Left ventricle myocardium inferior (tissue), 1 donor: ENCODE data around the gene CACNB2. TPM values are rescaled to one million over a fixed set of nuclear protein-coding genes. Genes with fewer than 3 reads are reported as not detected.

Source experiments
- DNase-seq: peaks from one replicate; pipeline ENCODE4 v3.0.0-alpha.2; 2020
- H3K27ac ChIP-seq: fragments of 200-600 bp; replicated peaks from 2 replicates; pipeline ENCODE4 v1.8.0; 2021
- H3K27me3 ChIP-seq: fragments of 200-600 bp; 2 replicates; pipeline ENCODE4 v1.8.0; 2021; ENCODE audit warnings: low read depth
- H3K36me3 ChIP-seq: fragments of 200-600 bp; 2 replicates; pipeline ENCODE4 v1.8.0; 2021
- H3K4me1 ChIP-seq: fragments of 200-600 bp; 2 replicates; pipeline ENCODE4 v1.8.0; 2021
- H3K4me3 ChIP-seq: fragments of 200-600 bp; 2 replicates; pipeline ENCODE4 v1.8.0; 2021; ENCODE audit warnings: mild to moderate bottlenecking, moderate library complexity
- H3K9me3 ChIP-seq: fragments of 200-600 bp; replicated peaks from 2 replicates; pipeline ENCODE4 v1.8.0; 2021
- intact Hi-C: fragments of 100-400 bp; cut with micrococcal nuclease; formaldehyde crosslinking; loops from one replicate; pipeline ENCODE4 v1.11.0; 2022
- total RNA-seq: library from RNA; stranded (reverse); fragmentation: NEBNext Ultra II Directional; extraction: Animal tissue kit (Norgen Biotek cat#: 25700); gene quantifications from one replicate; pipeline ENCODE4 v1.2.1, GENCODE V29; 2021
- TF ChIP-seq, protein P1 (sequence below): fragments of 200-600 bp; IDR thresholded peaks from 2 replicates; pipeline ENCODE4 v1.8.0; 2021; ENCODE audit warnings: antibody characterized with exemption, mild to moderate bottlenecking, borderline replicate concordance
- donor health status: DM: no; HTN: yes; CAD: no; lungs with severe emphysema.

Gene CACNB2
- total RNA-seq, 1 donor from 2014 or later, result 38.1 TPM

DNA sequence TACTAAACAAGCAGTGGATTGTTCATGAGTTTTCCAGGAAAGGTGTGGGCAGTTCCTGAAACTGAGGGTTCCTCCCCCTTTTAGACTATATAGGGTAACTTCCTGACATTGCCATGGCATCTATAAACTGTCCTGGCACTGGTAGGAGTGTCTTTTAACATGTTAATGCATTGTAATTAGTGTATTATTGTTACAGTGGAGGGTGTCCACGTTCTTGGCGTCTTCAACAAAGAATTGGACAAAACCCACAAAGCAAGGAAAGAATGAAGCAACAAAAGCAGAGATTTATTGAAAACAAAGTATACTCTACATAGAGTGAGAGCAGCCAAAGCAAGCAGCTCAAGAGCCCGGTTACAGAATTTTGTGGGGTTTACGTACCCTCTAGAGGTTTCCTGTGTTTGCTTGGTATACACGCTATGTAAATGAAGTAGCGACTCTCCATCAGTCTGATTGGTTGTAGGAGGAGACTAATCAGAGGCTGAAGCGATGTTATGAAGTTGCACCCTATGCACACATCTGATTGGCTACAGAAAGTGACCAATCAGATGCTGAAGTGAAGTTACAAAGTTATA is 335.9 kb downstream of the CACNB2 start:
- peaks cover 60% of the 10 kb centered on the region for H3K4me1 ChIP-seq
- intact Hi-C loops, result no loop called here
- TF ChIP-seq, protein P1, sequence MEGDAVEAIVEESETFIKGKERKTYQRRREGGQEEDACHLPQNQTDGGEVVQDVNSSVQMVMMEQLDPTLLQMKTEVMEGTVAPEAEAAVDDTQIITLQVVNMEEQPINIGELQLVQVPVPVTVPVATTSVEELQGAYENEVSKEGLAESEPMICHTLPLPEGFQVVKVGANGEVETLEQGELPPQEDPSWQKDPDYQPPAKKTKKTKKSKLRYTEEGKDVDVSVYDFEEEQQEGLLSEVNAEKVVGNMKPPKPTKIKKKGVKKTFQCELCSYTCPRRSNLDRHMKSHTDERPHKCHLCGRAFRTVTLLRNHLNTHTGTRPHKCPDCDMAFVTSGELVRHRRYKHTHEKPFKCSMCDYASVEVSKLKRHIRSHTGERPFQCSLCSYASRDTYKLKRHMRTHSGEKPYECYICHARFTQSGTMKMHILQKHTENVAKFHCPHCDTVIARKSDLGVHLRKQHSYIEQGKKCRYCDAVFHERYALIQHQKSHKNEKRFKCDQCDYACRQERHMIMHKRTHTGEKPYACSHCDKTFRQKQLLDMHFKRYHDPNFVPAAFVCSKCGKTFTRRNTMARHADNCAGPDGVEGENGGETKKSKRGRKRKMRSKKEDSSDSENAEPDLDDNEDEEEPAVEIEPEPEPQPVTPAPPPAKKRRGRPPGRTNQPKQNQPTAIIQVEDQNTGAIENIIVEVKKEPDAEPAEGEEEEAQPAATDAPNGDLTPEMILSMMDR, result no peak
- no peaks in the 10 kb centered on the region for H3K36me3 ChIP-seq
- H3K27ac ChIP-seq, result peak overlapping the region; percentile 79
- H3K9me3 ChIP-seq, result no peaks in the 10 kb centered on the region
- H3K27me3 ChIP-seq, result no peaks in the 10 kb centered on the region
- no peak for DNase-seq
- H3K4me3 ChIP-seq, result no peak overlapping the region

DNA sequence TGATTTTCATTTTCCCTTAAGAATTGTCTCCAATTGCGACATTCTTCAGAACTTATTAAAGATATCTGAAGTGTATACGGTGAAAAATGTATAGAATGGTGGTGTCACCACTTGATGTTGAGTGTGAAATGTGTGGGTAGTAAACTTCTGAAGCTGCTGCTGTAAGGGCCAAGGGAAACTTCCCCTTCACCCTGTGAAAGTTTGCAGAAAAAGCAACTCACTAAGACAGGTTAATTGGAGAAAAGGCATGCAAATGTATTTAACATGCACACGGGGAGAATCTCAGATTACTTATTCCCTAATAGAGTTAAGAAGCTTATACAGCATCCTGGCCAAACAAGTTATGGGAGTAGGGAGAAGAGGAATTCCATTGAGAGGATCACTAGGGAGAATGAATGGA is 338.1 kb downstream of the CACNB2 start:
- H3K9me3 ChIP-seq, result no peaks in the 10 kb centered on the region
- peaks cover 50% of the 10 kb centered on the region for H3K4me1 ChIP-seq
- DNase-seq, result no peak
- no peaks in the 10 kb centered on the region for H3K36me3 ChIP-seq
- intact Hi-C loops, result no loop called here
- H3K4me3 ChIP-seq, result no peak overlapping the region
- TF ChIP-seq, protein P1, result no peak
- H3K27ac ChIP-seq, result peak overlapping the region; percentile 27
- H3K27me3 ChIP-seq, result no peaks in the 10 kb centered on the region

DNA sequence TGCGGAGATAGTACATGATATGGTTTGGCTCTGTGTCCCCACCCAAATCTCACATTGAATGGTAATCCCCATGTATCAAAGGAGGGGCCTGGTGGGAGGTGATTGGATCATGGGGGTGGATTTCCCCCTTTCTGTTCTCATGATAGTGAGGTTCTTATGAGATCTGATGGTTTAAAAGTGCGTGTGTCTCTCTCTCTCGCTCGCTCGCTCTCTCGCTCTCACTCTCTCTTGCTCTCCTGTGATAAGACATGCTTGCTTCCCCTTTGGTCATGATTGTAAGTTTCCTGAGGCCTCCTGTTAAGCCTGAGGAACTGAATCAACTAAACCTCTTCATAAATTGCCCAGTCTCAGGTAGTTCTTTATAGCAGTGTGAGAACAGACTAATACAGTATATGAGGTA is 339.3 kb downstream of the CACNB2 start:
- Histone ChIP-seq H3K4me3 (no peak overlapping the region), H3K4me1 (peaks cover 51% of the 10 kb centered on the region), H3K9me3 (no peaks in the 10 kb centered on the region), H3K27me3 (no peaks in the 10 kb centered on the region), H3K27ac (peak overlapping the region; percentile 23), H3K36me3 (no peaks in the 10 kb centered on the region)
- TF ChIP-seq, protein P1, result no peak
- no peak for DNase-seq
- intact Hi-C loops, result no loop called here

DNA sequence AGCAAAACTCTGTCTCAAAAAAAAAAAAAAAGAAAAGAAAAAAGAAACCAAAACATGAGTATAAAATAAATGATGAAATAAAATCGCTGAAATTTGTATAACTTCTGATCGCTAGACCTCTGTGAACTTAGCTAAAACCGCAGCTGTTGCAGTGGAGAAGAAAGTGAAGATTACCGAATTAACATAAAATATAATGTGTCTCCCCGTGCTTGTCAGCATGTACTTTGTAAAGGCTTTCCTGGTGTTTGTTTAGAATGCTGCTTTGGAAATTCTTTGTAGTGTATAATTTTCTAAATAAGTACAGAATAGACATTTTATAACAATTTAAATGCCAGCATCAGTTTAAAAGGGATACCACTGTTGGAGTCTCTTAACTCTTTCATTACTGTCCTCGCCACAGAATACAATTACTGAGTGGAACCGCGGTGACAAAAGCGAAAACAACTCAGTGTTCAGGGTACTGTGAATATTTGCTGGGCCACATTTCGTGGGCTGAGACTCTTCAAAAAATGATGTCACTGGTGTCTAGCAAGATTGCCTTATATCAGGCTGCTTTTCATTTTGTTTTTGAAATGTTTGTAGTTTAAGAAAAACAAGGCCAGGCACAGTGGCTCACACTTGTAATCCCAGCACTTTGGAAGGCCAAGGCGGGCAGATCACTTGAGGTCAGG is 343.4 kb downstream of the CACNB2 start:
- Histone ChIP-seq H3K27ac (peak overlapping the region; percentile 50), H3K4me3 (no peak overlapping the region), H3K4me1 (peaks cover 44% of the 10 kb centered on the region), H3K9me3 (no peaks in the 10 kb centered on the region), H3K36me3 (no peaks in the 10 kb centered on the region), H3K27me3 (no peaks in the 10 kb centered on the region)
- intact Hi-C loops, result no loop called here
- TF ChIP-seq, protein P1, result no peak
- DNase-seq, result no peak

DNA sequence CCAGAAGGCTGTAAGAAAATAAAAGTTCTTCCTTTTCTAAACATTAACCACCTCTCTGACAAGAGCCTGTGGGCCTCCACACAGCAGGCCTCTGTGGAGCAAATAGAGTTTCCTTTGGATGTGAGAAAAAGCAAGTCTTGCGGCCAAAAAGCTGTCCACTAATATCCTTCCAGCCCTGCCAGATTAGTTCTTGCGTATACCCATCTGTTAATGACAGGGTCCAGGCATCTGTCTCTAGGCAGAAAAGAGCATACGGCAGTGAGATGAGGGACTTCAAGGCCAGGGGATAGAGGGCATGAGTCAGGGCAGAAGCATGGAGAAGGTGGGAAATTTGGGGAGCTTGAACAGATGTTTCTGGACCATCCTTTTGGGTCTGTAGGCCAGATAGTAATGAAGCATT is 346.2 kb downstream of the CACNB2 start:
- H3K27me3 ChIP-seq, result no peaks in the 10 kb centered on the region
- DNase-seq, result no peak
- TF ChIP-seq, protein P1, result no peak
- no peaks in the 10 kb centered on the region for H3K9me3 ChIP-seq
- no peaks in the 10 kb centered on the region for H3K36me3 ChIP-seq
- peaks cover 57% of the 10 kb centered on the region for H3K4me1 ChIP-seq
- no peak overlapping the region for H3K4me3 ChIP-seq
- peak overlapping the region; percentile 50 for H3K27ac ChIP-seq
- intact Hi-C loops, result no loop called here
